GM11168 (cell line): Measurements from ENCODE around the gene NRCAM.

Source experiments
- in situ Hi-C: fragments of 300-500 bp; cut with MboI; formaldehyde crosslinking; loops from one replicate; pipeline ENCODE4 v1.12.0; 2022; ENCODE audit warnings: low sequenced_read_pairs; ENCODE audit not compliant: unreplicated experiment

Gene NRCAM

GRCh38 chr7:108227366-108227765 is 228.9 kb downstream of the NRCAM start:
- in situ Hi-C loops: no loop called here

- in situ Hi-C loops: no loop called here
These were observed 229.4 kb downstream of the NRCAM start for GRCh38 chr7:108226816-108227299.

GRCh38 chr7:108225531-108226181 is 230.6 kb downstream of the NRCAM start:
- in situ Hi-C loops: no loop called here

GRCh38 chr7:108224387-108224786 is 231.8 kb downstream of the NRCAM start:
- in situ Hi-C loops: no loop called here

- in situ Hi-C loops: no loop called here
These were observed 233.9 kb downstream of the NRCAM start for GRCh38 chr7:108222236-108222892.

- in situ Hi-C loops: no loop called here
These were observed 244.6 kb downstream of the NRCAM start for GRCh38 chr7:108211382-108212201.

GRCh38 chr7:108210796-108211195 is 245.4 kb downstream of the NRCAM start:
- in situ Hi-C loops: no loop called here

GRCh38 chr7:108205311-108205710 is 250.9 kb downstream of the NRCAM start:
- in situ Hi-C loops: no loop called here

- in situ Hi-C loops: no loop called here
These were observed 251.9 kb downstream of the NRCAM start for GRCh38 chr7:108204281-108204796.

GRCh38 chr7:108203537-108203936 is 252.7 kb downstream of the NRCAM start:
- in situ Hi-C loops: no loop called here

- in situ Hi-C loops: no loop called here
These were observed 253.5 kb downstream of the NRCAM start for GRCh38 chr7:108202743-108203142.

GRCh38 chr7:108201766-108202165 is 254.5 kb downstream of the NRCAM start:
- in situ Hi-C loops: no loop called here

GRCh38 chr7:108200326-108200725 is 255.9 kb downstream of the NRCAM start:
- in situ Hi-C loops: no loop called here

GRCh38 chr7:108197371-108198091 is 258.7 kb downstream of the NRCAM start:
- in situ Hi-C loops: no loop called here

GRCh38 chr7:108196004-108196403 is 260.2 kb downstream of the NRCAM start:
- in situ Hi-C loops: no loop called here

GRCh38 chr7:108193594-108194498 is 262.4 kb downstream of the NRCAM start:
- in situ Hi-C loops: no loop called here

GRCh38 chr7:108190891-108191290 is 265.3 kb downstream of the NRCAM start:
- in situ Hi-C loops: no loop called here

GRCh38 chr7:108189733-108190388 is 266.4 kb downstream of the NRCAM start:
- in situ Hi-C loops: loop anchor here (10.0 kb wide), 1 partner anchor 285 kb away; no protein-coding TSS in a partner anchor
